Heart left ventricle (tissue), 13 donors: ENCODE data around the gene PSMG3.

Source experiments
- CTCF ChIP-seq, 12 donors: fragments of 200-600 bp; sonication (generic) in 4 of 12; IDR thresholded peaks; one replicate each; pipeline versions ENCODE4 v1.5.0 to v1.8.0; 2018 to 2022; ENCODE audit warnings: antibody characterized with exemption in 12 of 12, mild to moderate bottlenecking in 5 of 12
- POLR2A ChIP-seq, 2 donors: fragments of 450-650 bp; IDR thresholded peaks; one replicate each; pipeline ENCODE4 v1.6.1; 2017; ENCODE audit warnings: antibody characterized with exemption in 2 of 2, mild to moderate bottlenecking in 2 of 2, moderate library complexity in 2 of 2
- donor health status: ischemic (EF 13 %, LVEDD 7.1; RV severe dilation, severe dysfunction).
- donor health status: DM: no; HTN: yes; CAD: no.
- donor health status: DM: no; HTN: no; CAD: no.
- donor health status: ischemic (EF 25% LVEDD 6.9; RV normal size, moderate dysfunction).
- donor health status: ischemic (EF 25% LVEDD 5.7; RV mildly dilated, moderate dysfunction).
- donor health status: ischemic (EF 35%, LVEDD 5.7; RV mildly dilated, moderate dysfunction).
- donor health status: nonischemic (EF 11% LVEDD 7.7; RV severe dilation, severe dysfunction).
- donor health status: DM: yes; HTN: yes; CAD: no.
- donor health status: PGD.
- donor health status: ischemic (EF 29% LVEDD 5.4; RV normal size, mild dysfunction).
- donor health status: nonischemic (EF 23%, LVEDD 6.1; RV moderate dilation, normal function).

- TF ChIP-seq CTCF (IDR thresholded peaks at IDR 0.05): no peak
- TF ChIP-seq POLR2A (IDR thresholded peaks at IDR 0.05): no peak
These were observed 12.8 kb downstream of the PSMG3 start for GRCh38 chr7:1557006-1557405.
